Right renal cortex interstitium (tissue), 3 donors: ENCODE data around the gene TMEM184B. TPM values are rescaled to one million over a fixed set of nuclear protein-coding genes. Genes with fewer than 3 reads are reported as not detected.

Experiments
- DNase-seq, 3 donors: peaks; one replicate each; pipeline ENCODE4 v3.0.0-alpha.2; 2013; ENCODE audit warnings: low read depth in 3 of 3, low spot score in 2 of 3
- polyA plus RNA-seq, 3 donors: library from polyadenylated mRNA; unstranded; fragments of 120-200 nt; gene quantifications; one replicate each; pipeline ENCODE4 v1.2.1, GENCODE V29; 2013; ENCODE audit not compliant: insufficient read length in 3 of 3

Gene TMEM184B
- polyA plus RNA-seq, 3 donors = 38.6 to 43.2 (median 39.8) TPM

GRCh38 chr22:38284042-38284402 is 11.2 kb upstream of the TMEM184B start:
- DNase-seq = no peak

DNA sequence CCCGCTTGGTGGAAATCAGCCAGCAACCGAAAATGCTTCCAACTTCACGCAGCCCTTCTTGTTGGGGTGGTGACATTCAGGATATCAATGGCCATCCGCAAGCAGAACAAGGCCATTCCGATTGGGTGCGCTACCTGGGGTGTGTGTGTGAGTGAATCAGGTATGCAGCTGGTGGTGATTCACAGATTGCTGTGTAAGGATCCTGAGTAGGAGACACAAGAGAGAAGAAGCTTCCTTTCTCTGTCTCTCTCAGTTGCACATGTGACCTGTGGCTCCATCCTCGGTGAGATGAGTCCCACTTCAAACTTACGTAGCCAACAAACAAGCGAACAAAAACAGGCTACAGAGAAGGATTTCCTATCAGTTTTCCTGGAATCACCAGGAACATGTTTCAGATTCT is 9.6 kb upstream of the TMEM184B start:
- no peak for DNase-seq

DNA sequence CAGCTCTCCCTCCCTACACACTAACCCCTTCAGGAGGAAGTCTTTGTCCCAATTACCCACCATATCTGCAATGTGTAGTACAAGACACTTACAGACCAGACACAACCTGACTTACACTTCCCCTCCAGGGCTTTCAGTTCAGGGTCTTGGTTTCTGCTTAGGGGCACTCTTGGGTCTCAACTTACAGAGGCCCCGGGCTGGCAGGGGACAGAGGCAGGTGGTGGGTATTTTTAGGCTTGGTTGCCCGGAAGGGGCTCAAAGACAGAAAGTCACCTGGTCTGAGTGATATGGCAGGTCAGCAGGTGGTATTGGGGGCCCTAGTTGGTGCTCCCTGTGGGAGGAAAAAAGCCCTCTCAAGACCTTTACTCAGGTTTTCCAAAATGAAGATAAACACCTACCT is 3.4 kb upstream of the TMEM184B start:
- DNase-seq = no peak

DNA sequence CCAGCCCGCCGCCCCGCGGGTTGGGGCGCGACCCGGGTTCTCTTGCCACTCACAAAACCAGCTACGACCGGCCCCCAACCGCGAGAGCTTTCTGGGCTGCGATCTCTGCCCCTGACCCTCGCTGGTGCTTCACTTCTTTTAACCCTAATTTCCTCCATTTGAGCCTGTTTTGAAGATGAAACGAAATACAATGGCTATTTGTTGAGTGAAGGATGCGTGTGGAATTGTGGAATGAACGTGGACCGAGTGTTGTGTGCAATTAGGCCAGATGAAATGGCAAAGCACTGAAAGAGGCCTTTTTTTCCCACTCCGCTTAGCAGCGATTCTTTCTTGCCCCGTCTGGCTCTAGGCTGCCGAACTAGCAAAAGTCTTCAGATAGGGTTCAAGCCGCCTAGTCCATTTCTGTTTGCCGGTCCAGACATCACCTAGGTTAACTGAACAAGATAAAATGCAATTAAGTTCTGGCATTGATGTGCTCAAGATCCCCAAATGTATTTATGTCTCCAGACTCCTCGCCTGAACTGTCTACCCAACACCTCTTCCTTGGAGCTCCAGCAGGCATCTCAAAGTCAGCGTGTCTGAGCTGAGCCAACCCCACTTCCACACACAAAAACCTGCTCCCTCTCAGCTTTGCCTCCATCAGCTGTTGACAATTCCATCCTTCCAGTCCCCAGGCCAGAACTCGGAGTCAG is 471 bp upstream of the TMEM184B start:
- DNase-seq = no peak

GRCh38 chr22:38271927-38272372 is 860 bp downstream of the TMEM184B start:
- DNase-seq = no peak

DNA sequence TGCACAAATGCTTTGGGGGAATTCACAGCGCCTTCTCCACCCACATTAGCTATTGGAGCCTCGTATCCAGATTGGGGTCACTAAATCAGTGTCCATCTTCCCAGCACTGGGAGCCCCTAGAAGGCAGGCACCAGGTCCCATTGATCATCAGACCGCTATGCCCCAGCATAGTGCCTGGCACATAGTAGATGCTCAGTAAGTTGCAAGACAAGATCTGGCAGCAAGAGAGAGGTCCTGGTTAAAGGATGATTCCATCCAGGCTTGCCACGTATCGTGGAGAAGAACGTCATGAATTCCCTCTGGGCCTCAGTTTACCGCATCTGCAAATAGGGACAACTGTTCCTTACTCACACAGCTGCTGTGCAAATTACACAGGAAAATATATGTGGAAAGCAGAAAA is 1.7 kb downstream of the TMEM184B start:
- no peak for DNase-seq

DNA sequence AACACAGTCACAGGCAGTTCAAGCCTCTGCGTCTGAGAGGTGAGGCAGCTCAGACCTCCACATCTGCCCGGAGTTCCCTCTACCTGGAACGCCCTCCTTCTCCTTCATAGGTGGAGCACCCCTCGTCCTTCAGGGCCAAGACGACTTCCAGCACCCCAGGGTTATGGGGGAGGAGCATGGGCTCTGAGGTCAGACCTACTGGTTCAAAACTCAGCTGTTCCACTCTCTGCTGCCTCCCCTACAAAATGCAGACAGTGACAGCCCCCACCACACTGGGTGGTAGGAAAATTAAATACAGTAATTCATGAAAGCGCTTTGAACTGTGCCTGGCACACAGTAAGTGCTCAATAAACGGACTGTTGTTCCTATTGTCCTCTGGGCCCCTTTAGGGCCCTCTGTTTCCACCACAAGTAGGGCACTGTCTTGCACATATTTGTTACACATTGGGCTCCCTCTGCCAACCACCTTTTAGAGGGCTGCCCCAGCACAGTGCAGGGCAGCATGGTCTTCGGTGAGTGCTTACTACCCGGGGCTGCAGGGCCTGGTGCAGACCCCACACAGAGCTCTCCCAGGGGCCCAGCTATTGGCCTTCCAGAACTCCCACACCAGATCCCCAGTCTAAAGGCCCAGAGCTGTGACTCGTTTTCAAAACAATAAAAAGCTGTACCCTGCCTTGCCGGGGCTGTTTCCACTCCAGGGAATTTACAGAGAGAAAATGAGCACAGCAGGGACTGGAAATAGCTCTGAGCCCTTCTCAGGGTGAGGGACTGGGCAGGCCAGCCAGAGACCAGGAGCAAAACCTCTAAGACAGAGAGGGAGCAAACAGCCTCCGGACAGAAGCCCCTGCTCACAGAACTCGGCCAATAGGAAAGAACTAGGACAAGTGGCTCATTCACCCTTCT is 2.5 kb downstream of the TMEM184B start:
- no peak for DNase-seq

DNA sequence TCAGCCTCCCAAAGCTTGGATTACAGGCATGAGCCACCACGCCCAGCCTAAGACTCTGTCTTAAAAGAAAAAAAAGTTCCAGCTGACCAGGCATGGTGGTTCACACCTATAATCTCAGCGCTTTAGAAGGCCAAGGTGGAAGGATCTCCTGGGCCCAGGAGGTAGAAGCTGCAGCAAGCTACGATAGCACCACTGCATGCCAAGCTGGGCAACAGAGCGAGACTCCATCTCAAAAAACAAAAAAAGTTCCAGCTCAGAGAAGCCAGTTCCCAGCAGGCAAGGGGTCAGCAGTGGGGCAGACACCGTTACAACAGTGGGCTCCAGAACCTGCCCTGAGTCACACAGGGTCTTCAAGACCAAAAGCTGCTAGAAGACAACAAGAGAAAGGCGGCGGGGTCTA is 3.3 kb downstream of the TMEM184B start:
- no peak for DNase-seq

DNA sequence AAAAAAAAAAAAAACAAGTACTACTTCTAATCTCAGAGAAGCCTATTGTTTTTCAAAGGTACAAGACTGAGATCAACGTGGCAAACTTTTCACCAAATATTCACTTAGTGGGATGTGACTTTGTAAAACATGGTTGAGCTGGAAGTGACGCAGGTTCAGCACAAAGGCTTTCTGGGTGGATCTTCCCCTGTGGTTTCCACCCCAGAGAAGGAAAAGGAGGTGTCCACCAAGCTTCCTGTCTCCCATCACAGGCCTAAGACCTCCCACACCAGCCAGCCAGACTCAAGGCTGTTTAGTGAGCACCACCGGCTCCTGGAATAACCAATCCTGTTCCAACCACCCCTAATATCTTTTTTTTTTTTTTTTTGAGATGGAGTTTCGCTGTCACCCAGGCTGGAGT is 5.7 kb downstream of the TMEM184B start:
- no peak for DNase-seq

DNA sequence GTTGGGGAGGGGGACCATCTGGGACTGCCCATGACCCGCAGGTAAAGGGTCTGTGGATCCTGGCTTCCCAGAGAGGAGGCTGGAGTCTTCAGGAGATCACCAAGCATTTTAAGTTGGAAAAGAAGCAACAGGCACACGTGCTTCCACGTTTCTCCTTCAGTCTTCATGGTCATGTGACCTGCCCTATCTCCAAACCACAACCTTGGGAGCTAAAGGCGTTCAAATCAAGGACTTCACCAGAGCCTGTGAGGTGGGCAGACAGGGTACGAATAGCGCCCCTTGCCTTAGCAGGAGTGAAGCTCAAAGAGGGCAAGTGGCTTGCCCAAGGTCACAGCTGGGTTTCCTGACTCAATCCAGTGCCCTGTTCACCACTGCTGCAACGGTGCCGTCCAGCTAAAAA is 6.7 kb downstream of the TMEM184B start:
- DNase-seq = no peak

DNA sequence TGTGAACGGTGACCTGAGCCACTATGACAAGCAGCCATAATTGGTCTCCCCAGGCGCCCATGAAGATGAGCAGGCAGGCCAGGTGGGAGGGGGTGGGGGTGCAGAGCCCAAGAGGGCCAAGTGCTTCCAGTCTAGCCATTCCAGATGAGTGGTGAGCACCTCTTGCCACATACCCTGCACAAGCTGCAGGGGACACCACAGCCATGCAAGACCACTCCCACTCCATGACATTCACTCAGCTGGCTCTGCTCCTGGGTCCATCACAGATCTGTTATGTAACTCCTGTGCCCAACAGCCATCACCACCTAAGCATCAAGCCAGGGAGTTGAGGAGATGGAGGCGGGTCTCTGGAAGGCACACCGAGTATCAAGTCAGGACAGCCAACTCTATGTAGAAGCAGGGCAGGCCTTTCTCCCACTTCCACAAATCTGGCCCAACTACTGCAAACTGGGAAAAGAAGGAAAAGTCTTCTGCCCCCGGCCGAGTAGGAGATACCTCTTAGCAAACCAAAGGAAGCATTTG is 8.4 kb downstream of the TMEM184B start:
- DNase-seq = no peak

- DNase-seq = no peak
Observed at GRCh38 chr22:38262051-38262795, 10.6 kb downstream of the TMEM184B start.

GRCh38 chr22:38260761-38261681 is 11.8 kb downstream of the TMEM184B start:
- DNase-seq = no peak

GRCh38 chr22:38259370-38259769 is 13.4 kb downstream of the TMEM184B start:
- DNase-seq = no peak

DNA sequence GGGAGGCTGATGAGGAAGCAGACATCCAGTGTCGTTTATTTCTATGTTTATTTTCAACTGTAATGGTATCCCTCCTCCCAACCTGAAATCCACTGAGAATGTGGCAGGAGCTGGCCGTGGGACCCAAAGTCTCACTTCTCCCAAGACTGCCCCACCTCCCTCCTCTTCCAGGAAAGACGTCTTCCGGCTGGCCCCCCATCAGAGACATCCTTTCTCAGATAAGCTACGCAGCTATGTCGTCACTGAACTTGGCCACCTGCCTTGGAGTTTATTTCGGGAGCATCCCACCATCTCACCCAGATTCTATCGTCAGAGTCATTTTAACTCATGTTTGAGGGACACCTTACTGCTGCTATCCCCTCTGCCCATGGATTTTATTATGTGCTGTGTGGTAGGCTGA is 13.9 kb downstream of the TMEM184B start:
- no peak for DNase-seq

DNA sequence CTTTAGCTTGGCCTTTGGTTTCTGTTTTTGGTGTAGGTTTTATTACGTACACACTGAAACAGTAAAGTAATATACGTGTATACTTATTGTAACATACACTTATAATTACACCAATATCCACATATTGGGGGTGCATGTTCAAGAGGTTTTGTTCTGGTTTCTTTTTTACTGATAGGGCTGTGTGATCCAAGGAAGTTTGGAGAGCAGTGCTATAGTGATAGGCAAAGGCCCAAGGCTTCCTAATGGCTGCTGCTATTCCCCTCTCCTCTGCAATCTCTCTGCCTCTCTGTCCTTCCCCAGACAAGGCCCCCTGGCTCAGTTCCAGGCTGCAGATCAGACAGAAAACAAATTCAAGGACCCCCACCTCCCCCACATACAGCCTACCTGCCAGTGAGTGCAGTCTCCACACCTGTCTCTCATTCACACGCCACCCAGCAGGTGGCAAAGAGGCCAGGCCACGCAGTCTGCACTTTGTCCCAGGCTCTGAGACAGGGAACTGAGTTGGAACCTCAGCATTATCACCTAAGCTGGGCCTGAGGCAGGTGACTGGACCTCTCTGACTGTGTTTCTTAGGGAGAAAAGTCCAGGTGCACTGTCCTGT is 15.1 kb downstream of the TMEM184B start:
- no peak for DNase-seq

- no peak for DNase-seq
Observed at GRCh38 chr22:38257181-38257580, 15.6 kb downstream of the TMEM184B start.

GRCh38 chr22:38255697-38256096 is 17.1 kb downstream of the TMEM184B start:
- no peak for DNase-seq

DNA sequence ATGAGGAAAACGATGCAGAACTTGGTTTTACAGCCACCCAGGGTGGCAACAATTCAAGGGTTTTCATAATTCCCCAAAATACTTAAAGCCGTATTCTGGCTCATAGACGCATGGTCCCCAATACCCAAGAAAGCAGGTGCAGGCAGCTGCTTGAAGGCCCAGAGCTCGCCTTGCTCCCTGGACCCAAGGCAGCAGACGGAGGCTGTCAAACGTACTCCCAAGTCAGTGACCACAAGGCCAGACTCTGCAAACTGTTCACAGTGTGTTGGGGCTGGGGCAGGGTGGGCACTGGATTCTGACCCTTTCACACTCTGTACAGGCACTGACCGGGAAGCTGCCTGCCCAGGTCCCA is 21.5 kb downstream of the TMEM184B start:
- DNase-seq = no peak
